ENCODE data around the gene PLN. TPM values are rescaled to one million over a fixed set of nuclear protein-coding genes. Genes with fewer than 3 reads are reported as not detected.

The PLN gene
- total and polyA plus RNA-seq, 12 donors, result 0.33 to 11.2 (median 6.0) TPM

- intact Hi-C loops (cut with DNase I), result no loop called here
- Histone ChIP-seq H3K27ac (no peak overlapping the region), H3K27me3 (no peaks in the 10 kb centered on the region), H3K4me1 (replicated peaks in 1 of 2) (peaks cover 0 to 11% of the 10 kb centered on the region in 2 donors), H3K4me3 (no peak overlapping the region), H3K36me3 (replicated peaks in 1 of 2) (no peaks in the 10 kb centered on the region), H3K9me3 (replicated peaks in 1 of 3) (no peaks in the 10 kb centered on the region)
- no peak for TF ChIP-seq POLR2A (IDR thresholded peaks at IDR 0.05)
- TF ChIP-seq CTCF (IDR thresholded peaks at IDR 0.05), result no peak
- WGBS, 4 donors, result 95 to 100% (median 97%) methylated on average over 2 of the region's 2 CpGs
- DNase-seq, result no peak
These were observed 17.2 kb upstream of the PLN start for GRCh38 chr6:118530942-118531341.

- WGBS, 4 donors, result 90 to 99% (median 97%) methylated on average over 6 of the region's 6 CpGs
- intact Hi-C loops (cut with DNase I), result no loop called here
- DNase-seq, result no peak
- Histone ChIP-seq H3K9me3 (replicated peaks in 1 of 3) (no peaks in the 10 kb centered on the region), H3K27me3 (no peaks in the 10 kb centered on the region), H3K27ac (no peak overlapping the region), H3K4me1 (replicated peaks in 1 of 2) (peaks cover 0 to 17% of the 10 kb centered on the region in 2 donors), H3K36me3 (replicated peaks in 1 of 2) (no peaks in the 10 kb centered on the region), H3K4me3 (no peak overlapping the region)
- no peak for TF ChIP-seq CTCF (IDR thresholded peaks at IDR 0.05)
- no peak for TF ChIP-seq POLR2A (IDR thresholded peaks at IDR 0.05)
These were observed 12.8 kb upstream of the PLN start for GRCh38 chr6:118535176-118535844.

- Histone ChIP-seq H3K27ac (no peak overlapping the region), H3K9me3 (replicated peaks in 1 of 3) (no peaks in the 10 kb centered on the region), H3K36me3 (replicated peaks in 1 of 2) (no peaks in the 10 kb centered on the region), H3K4me1 (replicated peaks in 1 of 2) (peaks cover 0 to 17% of the 10 kb centered on the region in 2 donors), H3K27me3 (no peaks in the 10 kb centered on the region), H3K4me3 (no peak overlapping the region)
- intact Hi-C loops (cut with DNase I), result no loop called here
- TF ChIP-seq CTCF (IDR thresholded peaks at IDR 0.05) (no peak), POLR2A (IDR thresholded peaks at IDR 0.05) (no peak)
- WGBS, 4 donors, result 89 to 96% (median 93%) methylated on average over 2 of the region's 2 CpGs
- DNase-seq, result no peak
These were observed 11.6 kb upstream of the PLN start for GRCh38 chr6:118536478-118536877.

GRCh38 chr6:118537574-118537973 lies 10.5 kb upstream of the PLN start:
- 25 to 34% (median 28%) methylated on average over 2 of the region's 2 CpGs for WGBS, 4 donors
- Histone ChIP-seq H3K4me3 (no peak overlapping the region), H3K27me3 (no peaks in the 10 kb centered on the region), H3K4me1 (replicated peaks in 1 of 2) (peaks cover 0 to 17% of the 10 kb centered on the region in 2 donors), H3K9me3 (replicated peaks in 1 of 3) (no peaks in the 10 kb centered on the region), H3K27ac (no peak overlapping the region), H3K36me3 (replicated peaks in 1 of 2) (no peaks in the 10 kb centered on the region)
- DNase-seq, result no peak
- intact Hi-C loops (cut with DNase I), result no loop called here
- no peak for TF ChIP-seq CTCF (IDR thresholded peaks at IDR 0.05)
- no peak for TF ChIP-seq POLR2A (IDR thresholded peaks at IDR 0.05)
